MM.1S (cell line): Measurements from ENCODE around the gene ABCG2.

Source experiments
- DNase-seq: peaks from one replicate; pipeline ENCODE4 v3.0.0-alpha.2; 2015
- H2AFZ ChIP-seq: fragments of 300-600 bp; sonication (generic); 2 replicates; pipeline ENCODE4 v1.6.0; 2016; ENCODE audit warnings: antibody characterized with exemption, low read length
- H3F3A ChIP-seq: fragments of 300-600 bp; sonication (generic); 2 replicates; pipeline ENCODE4 v1.6.1; 2016; ENCODE audit warnings: mild to moderate bottlenecking, antibody characterized with exemption, low read length, moderate library complexity, mixed read lengths; ENCODE audit not compliant: insufficient read depth
- H3K27ac ChIP-seq: fragments of 300-600 bp; sonication (generic); 2 replicates; pipeline ENCODE4 v1.5.1; 2016; ENCODE audit warnings: mild to moderate bottlenecking, low read length
- H3K27me3 ChIP-seq: fragments of 300-600 bp; sonication (generic); replicated peaks from 2 replicates; pipeline ENCODE4 v1.6.0; 2016; ENCODE audit warnings: low read length; ENCODE audit not compliant: insufficient read depth
- H3K36me3 ChIP-seq: fragments of 300-600 bp; sonication (generic); replicated peaks from 2 replicates; pipeline ENCODE4 v1.6.1; 2016; ENCODE audit warnings: mild to moderate bottlenecking, low read length, mixed read lengths; ENCODE audit not compliant: insufficient read depth
- H3K4me1 ChIP-seq: fragments of 300-600 bp; sonication (generic); 2 replicates; pipeline ENCODE4 v1.6.1; 2016; ENCODE audit warnings: low read length, mixed read lengths
- H3K4me2 ChIP-seq: fragments of 300-600 bp; sonication (generic); 2 replicates; pipeline ENCODE4 v1.6.0; 2016; ENCODE audit warnings: low read depth, low read length
- H3K4me3 ChIP-seq: fragments of 300-600 bp; sonication (generic); 2 replicates; pipeline ENCODE4 v1.5.1; 2016; ENCODE audit warnings: low read length, mixed read lengths
- H3K79me2 ChIP-seq: fragments of 300-600 bp; sonication (generic); 2 replicates; pipeline ENCODE4 v1.6.1; 2016; ENCODE audit warnings: mixed run types, low read length, mixed read lengths
- H3K9ac ChIP-seq: fragments of 300-600 bp; sonication (generic); 2 replicates; pipeline ENCODE4 v1.6.1; 2016; ENCODE audit warnings: low read length, mixed read lengths
- H3K9me2 ChIP-seq: fragments of 300-600 bp; sonication (generic); replicated peaks from 2 replicates; pipeline ENCODE4 v1.6.1; 2016; ENCODE audit warnings: mild to moderate bottlenecking, low read length, mixed read lengths; ENCODE audit not compliant: insufficient read depth
- H3K9me3 ChIP-seq: fragments of 300-600 bp; sonication (generic); replicated peaks from 2 replicates; pipeline ENCODE4 v1.6.1; 2016; ENCODE audit warnings: mild to moderate bottlenecking, low read length, mixed read lengths; ENCODE audit not compliant: insufficient read depth
- H4K20me1 ChIP-seq: fragments of 300-600 bp; sonication (generic); 2 replicates; pipeline ENCODE4 v1.6.1; 2016; ENCODE audit warnings: mild to moderate bottlenecking, low read length, moderate library complexity, mixed read lengths; ENCODE audit not compliant: insufficient read depth
- EZH2 ChIP-seq: fragments of 300-600 bp; sonication (generic); optimal IDR thresholded peaks from 2 replicates; pipeline ENCODE3; 2017; ENCODE audit warnings: low read depth, mild to moderate bottlenecking, antibody characterized with exemption, low read length, mixed read lengths
- EZH2phosphoT487 ChIP-seq: fragments of 300-600 bp; sonication (generic); IDR thresholded peaks from 2 replicates; pipeline ENCODE4 v1.6.1; 2018; ENCODE audit warnings: antibody characterized with exemption, low read length
- TF ChIP-seq, protein P1 (sequence below): fragments of 300-600 bp; sonication (generic); IDR thresholded peaks from 2 replicates; pipeline ENCODE4 v1.5.1; 2016; ENCODE audit warnings: antibody characterized with exemption, low read length, mixed read lengths

ABCG2 gene

DNA sequence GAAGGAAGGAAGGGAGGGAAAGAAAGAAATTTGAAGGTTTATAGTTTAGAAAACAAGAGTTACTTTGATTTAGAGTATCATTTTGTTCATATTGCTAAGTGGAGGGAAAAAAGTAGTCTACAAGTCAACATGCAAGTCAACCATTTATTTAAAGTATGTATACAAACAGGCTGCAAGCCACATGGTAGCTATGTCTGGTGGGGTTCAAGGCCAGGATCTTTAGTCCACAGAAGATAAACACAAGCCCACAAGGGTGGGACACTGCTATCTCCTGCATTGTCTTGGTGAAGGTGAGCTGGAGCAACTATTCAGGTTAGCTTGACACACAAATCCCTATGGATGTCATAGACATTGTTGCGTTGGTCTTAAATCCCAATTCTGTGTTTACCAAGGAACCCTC lies 71.4 kb downstream of the ABCG2 start:
- H3K9me3 ChIP-seq: no peaks in the 10 kb centered on the region
- DNase-seq: no peak

DNA sequence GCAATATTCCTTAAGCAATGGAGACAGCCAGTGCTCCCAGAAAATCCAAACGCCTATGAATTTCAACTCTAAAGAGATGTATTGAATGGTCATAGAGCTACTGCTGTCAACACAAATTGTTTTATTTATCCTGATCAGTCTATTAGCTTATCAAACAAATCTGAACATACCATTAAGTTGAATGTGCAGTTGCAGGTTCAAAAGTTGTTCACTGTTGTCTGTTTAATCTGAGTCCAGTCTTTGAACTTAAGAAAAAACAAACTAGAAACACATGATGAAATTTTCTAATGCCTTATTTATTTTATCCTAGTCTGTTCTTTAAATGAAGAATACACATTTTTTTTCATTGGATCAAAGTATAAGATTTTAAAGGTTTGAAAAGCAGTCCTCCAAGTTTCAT lies 77.8 kb downstream of the ABCG2 start:
- Histone ChIP-seq H3K9me3 (no peaks in the 10 kb centered on the region), H3F3A (no peaks in the 10 kb centered on the region), H3K9ac (no peak overlapping the region), H3K36me3 (no peaks in the 10 kb centered on the region), H3K4me1 (no peaks in the 10 kb centered on the region), H3K4me3 (no peak overlapping the region), H3K27ac (no peak overlapping the region), H3K9me2 (no peaks in the 10 kb centered on the region), H2AFZ (no peak overlapping the region), H3K27me3 (no peaks in the 10 kb centered on the region), H4K20me1 (no peaks in the 10 kb centered on the region), H3K4me2 (no peak overlapping the region), H3K79me2 (no peaks in the 10 kb centered on the region)
- DNase-seq: no peak
- no peak for TF ChIP-seq EZH2
- TF ChIP-seq EZH2phosphoT487: no peak
- TF ChIP-seq, protein P1, sequence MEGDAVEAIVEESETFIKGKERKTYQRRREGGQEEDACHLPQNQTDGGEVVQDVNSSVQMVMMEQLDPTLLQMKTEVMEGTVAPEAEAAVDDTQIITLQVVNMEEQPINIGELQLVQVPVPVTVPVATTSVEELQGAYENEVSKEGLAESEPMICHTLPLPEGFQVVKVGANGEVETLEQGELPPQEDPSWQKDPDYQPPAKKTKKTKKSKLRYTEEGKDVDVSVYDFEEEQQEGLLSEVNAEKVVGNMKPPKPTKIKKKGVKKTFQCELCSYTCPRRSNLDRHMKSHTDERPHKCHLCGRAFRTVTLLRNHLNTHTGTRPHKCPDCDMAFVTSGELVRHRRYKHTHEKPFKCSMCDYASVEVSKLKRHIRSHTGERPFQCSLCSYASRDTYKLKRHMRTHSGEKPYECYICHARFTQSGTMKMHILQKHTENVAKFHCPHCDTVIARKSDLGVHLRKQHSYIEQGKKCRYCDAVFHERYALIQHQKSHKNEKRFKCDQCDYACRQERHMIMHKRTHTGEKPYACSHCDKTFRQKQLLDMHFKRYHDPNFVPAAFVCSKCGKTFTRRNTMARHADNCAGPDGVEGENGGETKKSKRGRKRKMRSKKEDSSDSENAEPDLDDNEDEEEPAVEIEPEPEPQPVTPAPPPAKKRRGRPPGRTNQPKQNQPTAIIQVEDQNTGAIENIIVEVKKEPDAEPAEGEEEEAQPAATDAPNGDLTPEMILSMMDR: no peak

More for the DNA sequence above, 71.4 kb downstream of the ABCG2 start:
- H3K9me2 ChIP-seq: no peaks in the 10 kb centered on the region
- no peak overlapping the region for H2AFZ ChIP-seq
- no peaks in the 10 kb centered on the region for H4K20me1 ChIP-seq
- no peaks in the 10 kb centered on the region for H3K36me3 ChIP-seq
- no peak overlapping the region for H3K27ac ChIP-seq
- H3K4me2 ChIP-seq: no peak overlapping the region
- no peaks in the 10 kb centered on the region for H3K27me3 ChIP-seq
- no peak overlapping the region for H3K9ac ChIP-seq
- H3K4me3 ChIP-seq: no peak overlapping the region
- TF ChIP-seq EZH2 (no peak), EZH2phosphoT487 (no peak)
- TF ChIP-seq, protein P1: no peak
- no peaks in the 10 kb centered on the region for H3F3A ChIP-seq
- peaks cover 18% of the 10 kb centered on the region for H3K4me1 ChIP-seq
- H3K79me2 ChIP-seq: no peaks in the 10 kb centered on the region

DNA sequence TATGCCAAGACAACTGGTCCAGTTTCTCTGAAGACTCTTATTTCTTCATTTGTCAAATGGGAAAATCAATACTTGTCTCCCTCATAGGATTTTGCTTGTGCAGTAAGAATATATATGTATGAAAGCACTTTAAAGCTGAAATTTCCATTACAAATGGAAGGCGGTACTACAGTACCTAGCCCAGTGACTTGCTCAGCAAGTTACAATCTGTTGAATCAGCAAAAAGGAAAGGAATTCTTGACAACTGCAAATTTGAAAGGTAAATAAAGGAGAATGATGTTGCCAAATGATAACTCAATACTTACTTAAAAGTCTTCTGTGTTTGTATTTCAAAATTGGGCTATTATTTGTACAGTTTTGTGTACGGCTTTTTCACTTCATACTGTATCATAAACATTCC lies 79.9 kb downstream of the ABCG2 start:
- TF ChIP-seq, protein P1: no peak
- no peak for TF ChIP-seq EZH2phosphoT487
- no peak for TF ChIP-seq EZH2

More for the DNA sequence above, 79.9 kb downstream of the ABCG2 start:
- H3K4me1 ChIP-seq: no peaks in the 10 kb centered on the region
- H3K4me3 ChIP-seq: no peak overlapping the region
- H3K9me2 ChIP-seq: no peaks in the 10 kb centered on the region
- H4K20me1 ChIP-seq: no peaks in the 10 kb centered on the region
- DNase-seq: no peak
- no peaks in the 10 kb centered on the region for H3K79me2 ChIP-seq
- no peak overlapping the region for H3K9ac ChIP-seq
- H3K36me3 ChIP-seq: no peaks in the 10 kb centered on the region; the same call in 1 of the 2 replicates
- H3K27me3 ChIP-seq: no peaks in the 10 kb centered on the region
- H3K27ac ChIP-seq: no peak overlapping the region
- H3K4me2 ChIP-seq: no peak overlapping the region
- H2AFZ ChIP-seq: no peak overlapping the region
- H3F3A ChIP-seq: no peaks in the 10 kb centered on the region
- no peaks in the 10 kb centered on the region for H3K9me3 ChIP-seq
